HG02798 (cell line): Measurements from ENCODE around the gene ARAP1.

Experiments used
- ATAC-seq: cut with Tn5 transposase; IDR thresholded peaks from one replicate; pipeline ENCODE4 v1.9.1; 2021; ENCODE audit warnings: mild to moderate bottlenecking; ENCODE audit not compliant: unreplicated experiment, poor library complexity

ARAP1 gene

DNA sequence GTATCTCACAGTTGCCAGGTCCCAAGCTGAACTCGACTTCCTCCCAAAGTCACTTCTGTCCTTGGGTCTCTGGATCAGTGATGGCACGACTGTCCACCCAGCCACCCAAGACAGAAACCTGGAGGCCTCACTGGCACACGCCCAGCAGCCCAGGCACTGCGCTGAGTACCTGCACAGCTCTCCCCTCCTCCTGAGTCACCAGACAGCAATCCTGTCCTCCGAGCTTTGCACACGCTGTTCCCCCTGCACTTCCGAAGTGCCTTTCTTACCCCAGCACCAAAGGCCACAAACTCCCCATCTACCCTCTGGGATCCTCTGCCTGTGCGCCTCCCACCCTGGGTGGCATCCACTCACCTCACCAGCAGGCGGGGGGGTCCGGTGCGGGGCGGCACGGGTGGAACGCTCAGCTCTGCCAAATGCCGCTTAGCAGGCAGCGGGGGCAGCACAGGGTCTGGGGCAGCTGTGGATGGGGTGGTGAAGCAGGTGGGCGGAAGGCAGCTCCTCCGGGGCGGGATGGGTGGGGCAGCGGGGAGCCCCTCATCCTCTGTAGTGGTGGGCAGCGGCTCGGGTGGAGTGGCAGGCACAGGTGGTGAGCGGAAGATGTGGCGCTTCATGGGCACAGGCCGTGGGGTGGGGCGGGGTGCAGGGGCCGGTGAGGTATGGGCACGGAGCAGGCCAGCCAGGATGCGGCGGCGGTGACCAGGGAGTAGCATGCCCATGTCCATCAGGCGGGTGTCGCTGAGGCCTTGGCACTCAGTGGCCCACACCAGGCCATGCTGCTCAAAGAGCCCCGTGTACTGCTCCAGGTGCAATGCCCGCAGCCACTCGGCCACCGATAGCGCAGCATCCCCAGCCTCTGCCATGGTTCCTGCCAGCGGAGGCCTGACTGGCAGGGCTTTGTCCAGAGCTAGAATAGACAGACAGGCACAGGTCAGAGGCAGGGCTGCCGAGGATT lies 25.7 kb downstream of the ARAP1 start:
- no peak for ATAC-seq

DNA sequence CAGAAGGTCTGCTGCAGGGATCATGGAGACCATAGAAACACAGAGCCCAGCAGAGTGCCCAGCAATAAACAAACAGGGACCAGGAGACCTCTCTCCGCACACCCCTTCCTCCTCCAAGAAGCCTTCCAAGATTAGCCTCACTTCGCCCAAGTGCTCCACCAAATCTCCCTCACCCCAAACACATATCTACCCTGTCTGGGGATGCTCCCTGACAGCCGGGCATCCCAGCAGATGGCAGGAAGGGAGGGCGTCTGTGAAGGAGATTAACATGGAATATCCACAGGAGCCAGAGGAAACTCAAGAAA lies 26.5 kb downstream of the ARAP1 start:
- ATAC-seq, result no peak

DNA sequence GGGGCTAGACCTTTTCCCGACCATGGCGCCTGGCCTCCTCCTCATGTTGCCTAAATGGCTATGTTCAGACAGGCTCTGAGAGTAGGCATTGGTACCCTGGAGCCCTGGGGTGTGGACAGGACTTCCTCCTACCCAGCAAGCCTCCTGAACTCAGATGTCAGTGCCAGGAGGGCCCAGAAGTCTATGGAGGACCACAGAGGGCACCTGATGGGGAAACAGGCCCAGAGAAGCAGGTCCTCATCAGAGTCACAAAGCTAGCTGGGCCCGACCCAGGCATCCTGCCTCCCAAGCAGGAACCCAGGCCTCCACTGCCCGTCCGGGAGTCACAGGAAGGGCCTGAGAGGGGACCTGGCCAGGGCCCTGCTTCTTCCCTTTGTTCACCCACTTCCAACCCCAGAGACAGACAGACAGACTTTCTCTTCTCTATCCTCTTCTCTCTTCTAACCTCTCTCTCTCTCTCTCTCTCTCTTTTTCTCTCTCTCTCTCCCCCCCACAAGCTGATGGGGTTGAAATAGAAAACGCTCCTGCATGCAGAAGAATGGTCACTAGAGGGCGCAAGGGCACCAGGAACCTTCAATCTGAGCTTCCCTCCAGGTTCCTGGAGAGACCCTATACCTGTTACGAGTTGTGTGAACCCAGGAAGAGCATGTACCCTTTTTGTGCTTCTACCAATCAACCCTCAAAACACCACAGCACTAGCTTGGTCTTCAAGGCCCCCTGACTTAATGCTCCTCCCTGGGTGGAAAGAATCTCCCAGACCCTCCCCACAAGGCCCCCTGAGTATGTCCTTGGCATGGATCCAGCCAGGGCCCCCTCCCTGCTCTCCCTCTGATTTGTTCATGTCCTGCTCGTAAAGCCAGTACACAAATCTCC lies 27.1 kb downstream of the ARAP1 start:
- no peak for ATAC-seq

DNA sequence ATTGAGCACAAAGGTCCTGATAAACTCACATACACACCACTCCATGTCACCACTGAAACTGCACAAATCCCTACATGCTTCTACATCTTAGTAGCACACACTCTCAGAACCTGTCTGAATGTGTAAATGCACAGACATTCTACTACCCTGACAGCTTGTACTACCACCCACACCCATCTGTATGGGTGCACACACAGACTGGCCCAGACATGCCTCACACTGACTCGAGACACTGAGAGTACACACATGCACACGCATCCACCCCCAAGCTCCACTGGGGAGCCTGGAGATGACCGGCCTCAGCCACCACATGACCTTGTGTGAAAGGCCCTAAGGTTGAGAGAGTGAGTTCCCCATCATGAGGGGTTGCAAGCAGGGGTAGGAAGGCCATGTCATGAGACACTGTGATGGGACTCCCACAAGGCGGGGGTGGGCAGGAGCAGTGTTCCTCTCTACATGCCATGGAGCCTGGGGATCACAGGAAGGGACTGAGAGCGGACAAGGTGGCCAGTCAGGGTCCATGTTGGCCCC lies 28.1 kb downstream of the ARAP1 start:
- no peak for ATAC-seq

DNA sequence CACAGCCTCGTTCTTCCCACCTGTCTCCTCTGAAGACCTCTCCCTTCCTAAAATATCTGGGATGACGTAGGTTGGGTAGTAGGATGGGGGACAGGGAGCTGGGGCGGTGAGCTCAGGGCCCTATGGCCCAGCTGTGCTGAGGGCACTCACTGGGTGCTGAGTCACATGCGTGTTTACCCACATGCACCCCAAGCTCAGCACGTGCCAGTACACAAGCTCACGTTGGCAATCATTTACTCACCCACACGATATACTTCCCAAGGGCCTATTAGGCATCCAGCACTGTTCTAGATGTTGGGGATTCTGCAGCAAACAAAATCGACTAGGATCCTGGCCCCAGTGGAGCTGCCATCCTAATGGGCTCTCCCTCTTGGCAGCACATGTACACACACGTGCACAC lies 28.7 kb downstream of the ARAP1 start:
- no peak for ATAC-seq

DNA sequence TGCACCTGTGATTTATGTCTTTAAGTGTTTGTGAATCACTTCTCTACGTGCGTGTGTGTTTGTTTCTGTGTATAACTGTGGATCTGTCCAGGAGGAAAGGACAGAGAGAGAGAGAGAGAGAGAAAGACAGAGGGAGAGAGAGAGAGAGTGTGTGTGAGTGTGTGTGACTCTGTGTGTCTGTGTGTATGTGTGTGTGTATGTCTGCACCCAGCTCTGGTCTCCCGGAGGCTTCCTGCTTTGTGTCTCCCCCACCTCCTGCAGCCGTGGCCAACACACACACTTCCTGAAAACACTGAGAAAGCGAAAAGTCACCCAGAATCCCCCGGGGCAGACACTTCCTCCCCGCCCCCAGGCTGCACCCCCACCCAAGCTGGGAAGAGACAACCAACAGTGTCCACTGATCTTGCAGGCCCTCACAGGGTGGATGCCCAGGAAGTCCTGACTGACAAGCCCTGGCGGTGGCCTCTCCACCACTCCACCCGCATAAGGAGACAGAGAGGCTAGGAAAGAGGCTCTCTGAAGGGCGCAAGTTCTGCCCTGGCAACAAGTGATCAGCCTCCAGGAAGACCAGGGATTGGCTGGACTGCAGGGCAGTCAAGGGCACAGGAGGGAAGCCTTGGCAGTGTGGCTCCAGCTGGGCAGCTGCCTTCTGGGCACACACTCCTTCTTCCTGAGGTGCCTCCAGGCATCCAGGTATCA lies 30.0 kb downstream of the ARAP1 start:
- peak; percentile 75 for ATAC-seq

DNA sequence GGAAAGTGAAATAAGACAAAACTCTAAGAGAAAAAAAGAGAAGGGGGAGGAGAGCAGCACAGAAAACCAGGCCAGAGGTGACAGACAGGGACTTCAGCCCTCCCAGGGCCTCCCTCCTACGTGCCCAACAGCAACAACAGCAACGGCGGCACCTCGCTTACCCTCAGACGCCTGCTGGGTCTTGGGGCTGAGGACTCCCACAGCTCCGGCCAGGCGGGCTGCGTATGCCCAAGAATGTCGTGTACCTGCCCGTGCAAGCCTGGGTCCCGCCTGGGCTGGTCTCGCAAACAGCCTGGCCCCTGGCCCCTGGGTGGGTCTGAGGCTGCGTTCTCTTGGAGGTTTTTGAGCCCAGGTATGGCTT lies 30.5 kb downstream of the ARAP1 start:
- no peak for ATAC-seq

DNA sequence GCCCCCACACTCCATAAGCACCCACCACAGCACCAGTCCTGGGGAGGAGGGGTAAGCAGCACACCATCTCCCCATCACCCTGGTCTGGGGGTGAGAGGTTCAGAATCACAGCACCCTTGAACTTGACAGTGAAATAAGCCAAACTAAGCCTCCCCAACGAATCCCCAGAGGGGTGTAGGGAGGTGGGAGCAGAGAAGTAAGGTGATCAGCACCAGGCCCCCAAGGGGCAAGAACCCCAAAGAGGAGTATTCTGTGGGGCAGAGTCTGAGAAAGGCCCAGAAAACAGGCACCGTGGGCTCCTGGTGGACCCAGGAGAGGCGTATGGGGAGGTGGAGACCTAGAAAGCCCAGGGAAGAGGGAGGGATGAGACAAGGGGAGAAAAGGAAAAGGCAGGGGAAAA lies 30.9 kb downstream of the ARAP1 start:
- no peak for ATAC-seq

DNA sequence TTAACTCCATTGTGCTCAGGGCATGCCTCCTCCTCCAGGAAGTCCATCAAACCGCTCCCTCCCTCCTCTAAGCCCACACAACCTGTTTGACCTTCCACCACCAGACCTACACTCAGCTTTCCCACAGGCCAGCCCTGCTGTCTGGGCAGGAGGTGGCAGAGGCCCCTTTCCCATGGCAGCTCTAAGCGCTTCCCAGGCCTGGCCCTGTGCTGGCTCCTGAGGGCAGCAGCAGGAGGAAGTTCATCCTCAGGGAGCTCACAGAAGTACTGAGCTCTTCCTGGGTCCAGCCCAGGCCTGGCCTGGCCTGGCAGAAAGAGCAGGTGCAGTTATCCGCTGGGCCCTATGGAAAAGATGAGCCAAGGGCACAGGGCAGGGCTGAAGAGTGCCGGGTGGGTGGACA lies 31.4 kb downstream of the ARAP1 start:
- ATAC-seq, result no peak

DNA sequence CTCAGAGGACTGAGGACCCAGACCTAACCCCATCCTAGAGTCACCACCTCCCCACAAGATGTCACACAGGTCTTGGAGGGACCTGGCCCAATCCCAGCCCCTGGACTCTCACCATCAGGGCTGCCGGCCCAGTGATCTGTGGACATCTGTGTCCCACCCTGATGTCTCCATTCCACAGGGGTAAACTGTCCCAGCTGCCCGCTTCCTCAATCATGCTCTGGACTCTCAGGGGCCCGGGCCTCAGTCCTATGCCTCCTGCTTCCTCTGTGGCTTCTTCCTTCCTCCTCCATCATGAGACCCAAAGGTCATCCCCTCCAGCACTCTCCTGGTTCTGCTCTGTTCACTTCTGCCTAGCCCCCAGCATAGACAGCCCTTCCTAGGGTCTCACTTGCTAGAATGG lies 32.2 kb downstream of the ARAP1 start:
- ATAC-seq, result no peak

DNA sequence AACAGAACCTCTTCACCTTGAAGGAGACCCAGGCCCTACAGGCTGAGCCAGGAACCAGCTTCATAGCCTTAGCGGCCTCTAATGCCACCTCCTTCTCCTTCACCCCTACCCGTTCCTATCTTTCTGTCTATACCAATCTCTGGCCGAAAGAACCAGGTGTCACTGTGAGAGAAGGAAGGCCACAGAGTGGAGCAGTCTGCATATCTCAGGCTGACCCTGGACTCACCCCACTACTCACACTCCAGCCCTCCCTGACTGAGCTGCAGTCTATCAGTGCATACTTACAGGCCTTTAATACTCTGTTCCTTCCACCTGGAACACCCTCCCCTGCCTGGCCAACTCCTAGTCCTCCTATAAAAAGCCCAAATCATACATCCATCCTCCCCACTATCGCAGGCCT lies 32.7 kb downstream of the ARAP1 start:
- no peak for ATAC-seq

DNA sequence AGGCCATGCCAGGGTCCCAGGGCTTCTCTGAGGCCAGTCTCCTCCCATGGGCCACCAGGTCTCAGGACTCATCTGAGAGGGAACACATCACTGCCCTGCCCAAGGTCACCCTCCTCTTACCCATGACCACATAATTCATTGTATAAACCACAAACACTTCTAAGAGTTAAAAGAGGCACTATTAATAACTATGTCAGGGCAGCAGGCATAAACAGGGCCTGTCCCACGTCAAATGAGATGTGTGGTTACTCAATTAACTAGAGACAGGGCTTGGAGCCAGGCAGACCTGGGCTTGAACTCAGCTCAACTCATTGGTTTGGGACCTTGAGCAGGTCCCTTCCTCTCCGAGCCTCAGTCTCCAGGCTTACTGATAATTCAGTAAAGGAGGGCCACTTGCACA lies 33.1 kb downstream of the ARAP1 start:
- no peak for ATAC-seq

DNA sequence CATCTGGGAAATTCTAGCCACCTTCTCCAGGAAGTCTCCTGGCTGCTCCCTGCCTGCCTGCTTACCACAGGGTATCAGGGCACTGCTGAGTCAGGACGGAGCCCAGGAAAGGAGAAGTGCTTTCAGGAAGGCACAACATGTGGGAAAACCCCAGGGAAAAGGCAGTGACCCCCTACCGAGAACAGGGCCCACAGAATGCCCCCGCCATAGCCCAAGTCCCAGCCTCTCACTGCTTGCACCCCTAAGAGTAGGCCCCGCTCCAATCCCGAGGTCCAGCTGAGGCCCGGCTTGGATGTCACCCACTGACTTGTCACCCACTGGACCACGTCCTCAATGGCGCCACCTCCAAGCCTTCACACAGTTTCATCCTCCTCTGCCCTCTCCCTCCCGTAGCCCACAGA lies 34.1 kb downstream of the ARAP1 start:
- no peak for ATAC-seq

DNA sequence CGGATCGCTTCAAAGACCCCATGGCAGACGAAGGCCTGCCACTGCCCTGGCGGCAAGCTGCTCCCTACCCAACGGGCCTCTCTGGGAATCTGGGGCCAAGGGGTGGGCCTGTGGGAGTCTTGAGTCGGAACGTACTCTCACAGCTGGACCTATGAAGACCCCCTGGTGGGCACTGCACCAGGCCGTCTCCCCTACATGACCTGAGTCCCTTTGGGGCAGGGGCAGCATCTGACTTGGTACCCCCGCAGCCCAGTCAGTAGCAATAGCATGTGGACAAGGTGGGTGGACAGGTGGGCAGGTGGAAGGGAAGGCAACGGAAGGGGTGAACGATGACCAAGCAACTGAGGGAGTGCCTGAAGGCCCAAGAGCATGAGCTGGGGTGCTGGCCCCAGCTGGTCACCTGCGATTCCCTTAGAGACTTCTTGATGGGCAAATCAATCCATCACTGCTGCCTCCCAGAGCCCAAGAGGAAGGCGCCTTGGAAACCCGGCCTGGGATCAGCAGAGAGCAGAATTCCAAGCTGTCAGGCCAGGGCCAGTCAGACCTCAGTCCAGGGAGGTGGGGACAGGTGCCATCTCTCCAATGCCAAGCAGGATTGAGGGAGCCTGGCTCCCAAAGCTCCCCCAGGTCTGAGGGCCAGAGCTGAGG lies 35.3 kb downstream of the ARAP1 start:
- no peak for ATAC-seq

DNA sequence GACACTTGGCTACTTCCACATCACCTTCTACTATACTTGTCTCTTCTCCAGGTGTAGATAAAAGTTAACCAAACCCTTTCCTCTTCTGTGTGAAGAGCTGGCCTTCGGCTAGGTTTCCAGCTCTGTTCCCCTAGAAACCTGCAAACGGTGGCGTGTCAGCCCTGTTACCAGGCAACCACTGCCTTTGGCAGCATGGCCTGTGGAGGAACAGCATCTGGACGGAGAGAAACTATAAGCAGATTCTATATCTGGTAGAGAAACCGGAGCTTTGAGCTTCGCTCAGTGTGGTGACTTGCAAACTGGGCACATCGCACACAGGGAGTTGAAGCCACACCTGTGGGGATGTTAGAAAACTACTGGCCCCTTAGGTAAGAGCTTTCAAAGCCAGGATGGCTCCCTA lies 35.9 kb downstream of the ARAP1 start:
- no peak for ATAC-seq

DNA sequence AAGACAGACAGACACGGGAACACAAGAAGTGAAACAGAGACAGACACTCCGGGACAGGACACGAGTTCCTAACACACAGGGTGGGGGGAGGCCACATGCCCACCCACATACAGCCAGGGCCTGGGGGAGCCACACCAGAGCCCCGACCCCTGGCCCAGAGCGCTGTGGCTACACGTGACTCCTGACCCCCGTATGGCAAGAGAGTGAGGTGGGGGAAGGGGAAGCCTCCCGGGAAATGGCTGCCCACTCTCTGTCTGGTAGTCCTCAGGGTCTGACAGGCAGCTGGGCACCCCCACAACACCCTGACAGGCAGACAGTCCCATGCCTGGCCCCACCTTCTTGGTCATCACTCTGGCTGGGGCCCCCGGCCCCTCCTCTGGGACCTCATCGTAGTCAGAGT lies 39.4 kb downstream of the ARAP1 start:
- ATAC-seq, result no peak

DNA sequence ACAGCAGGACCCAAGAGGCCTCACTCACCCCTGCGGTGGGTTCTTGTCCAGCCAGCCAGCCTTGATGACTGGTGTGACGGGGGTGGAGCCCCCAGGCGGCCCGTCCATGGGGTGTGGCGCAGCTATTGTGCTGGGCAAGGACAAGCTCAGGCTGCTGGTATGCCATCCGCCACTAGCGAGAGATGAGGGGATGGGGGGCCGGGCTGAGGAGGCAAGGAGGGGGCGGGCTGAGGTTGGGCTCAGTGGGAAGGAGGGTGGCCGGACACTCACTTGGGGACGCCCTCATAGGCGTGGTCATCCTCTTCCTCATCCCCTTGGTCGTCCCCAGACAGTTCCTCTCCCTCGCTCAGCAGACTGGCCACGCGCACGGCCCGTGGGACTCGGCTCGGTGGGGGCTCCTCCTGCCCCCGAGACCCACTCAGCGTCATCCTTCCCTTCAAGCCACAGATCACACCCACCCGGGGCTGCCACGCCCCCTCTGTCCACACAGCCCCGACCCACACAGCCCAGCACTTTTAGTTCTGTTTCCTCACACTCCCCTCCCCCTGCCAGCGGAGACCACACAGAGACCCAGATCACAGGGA lies 39.9 kb downstream of the ARAP1 start:
- no peak for ATAC-seq

DNA sequence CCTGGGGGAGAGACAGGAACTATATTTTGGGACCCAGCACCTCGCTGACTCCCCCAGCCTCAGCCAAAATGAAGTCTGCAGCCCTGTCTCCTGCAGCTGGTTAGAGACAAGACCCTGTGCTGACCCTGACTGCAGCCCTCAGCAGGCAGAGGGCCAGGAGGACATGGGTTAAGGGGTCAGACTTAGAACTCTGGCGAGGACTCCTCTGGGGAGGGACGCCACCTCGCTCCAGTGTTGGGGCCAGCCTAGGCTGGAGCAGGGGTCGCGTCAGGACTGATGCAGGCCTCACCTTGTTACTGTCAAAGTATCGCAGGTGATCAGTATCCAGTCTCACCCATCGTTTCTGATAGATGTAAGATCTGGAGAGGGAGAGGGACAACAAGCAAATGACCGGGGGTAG lies 41.1 kb downstream of the ARAP1 start:
- ATAC-seq, result no peak

DNA sequence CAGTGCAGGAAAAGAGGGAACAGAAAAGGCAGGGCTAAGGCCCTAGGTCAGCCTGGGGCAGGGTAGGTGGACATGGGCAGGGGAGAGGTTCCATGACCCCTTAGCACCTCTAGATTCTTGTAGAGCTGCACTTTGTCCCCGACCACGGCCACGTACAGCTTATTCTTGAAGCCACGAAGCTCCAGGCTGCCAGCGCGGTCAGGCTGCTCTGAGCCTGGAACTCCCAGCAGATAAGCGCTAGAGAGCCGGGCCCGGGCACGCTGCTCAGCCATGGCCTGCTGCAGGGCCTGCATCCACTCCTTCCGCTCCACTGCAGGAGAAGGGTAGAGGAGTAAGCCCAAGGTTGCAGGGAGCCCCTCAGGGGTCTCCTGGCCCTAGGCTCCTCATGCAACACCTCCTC lies 41.9 kb downstream of the ARAP1 start:
- ATAC-seq, result no peak
